Adrenal gland (tissue), 12 donors: ENCODE data around the gene DLGAP1. TPM values are rescaled to one million over a fixed set of nuclear protein-coding genes. Genes with fewer than 3 reads are reported as not detected.

ENCODE experiments used
- DNase-seq, 7 donors: peaks; one replicate each; pipeline ENCODE4 v3.0.0-alpha.2; 2019 to 2020
- H3K27ac ChIP-seq, 5 donors: fragments of 200-600 bp; sonication (generic) in 4 of 5; 1 replicate in 3 of 5; 2 replicates in 2 of 5; pipeline versions ENCODE4 v1.5.1 to v1.8.0; 2016 to 2020; ENCODE audit warnings: mild to moderate bottlenecking in 1 of 5
- H3K27me3 ChIP-seq: fragments of 200-600 bp; 2 replicates; pipeline ENCODE4 v1.8.0; 2021
- H3K36me3 ChIP-seq, 2 donors: fragments of 200-600 bp; replicated peaks in 1 of 2; 1 replicate in 1 of 2; 2 replicates in 1 of 2; pipeline versions ENCODE4 v1.5.1 to v1.8.0; 2018 to 2022
- H3K4me1 ChIP-seq, 2 donors: fragments of 200-600 bp; replicated peaks in 1 of 2; 1 replicate in 1 of 2; 2 replicates in 1 of 2; pipeline versions ENCODE4 v1.5.1 to v1.8.0; 2018 to 2021
- H3K4me3 ChIP-seq, 4 donors: fragments of 200-600 bp; sonication (generic) in 3 of 4; one replicate each; pipeline ENCODE4 v1.5.1; 2016 to 2018
- H3K9me3 ChIP-seq, 3 donors: fragments of 200-600 bp; sonication (generic) in 1 of 3; replicated peaks in 1 of 3; 1 replicate in 2 of 3; 2 replicates in 1 of 3; pipeline versions ENCODE4 v1.5.1 to v1.8.0; 2016 to 2021
- CTCF ChIP-seq, 6 experiments: fragments of 450-650 bp in 4 of 6; fragments of 200-600 bp in 2 of 6; sonication (generic) in 1 of 6; IDR thresholded peaks; 1 replicate in 5 of 6; 2 replicates in 1 of 6; pipeline versions ENCODE4 v1.5.1 to v1.8.0; 2016 to 2021; ENCODE audit warnings: antibody characterized with exemption in 6 of 6, mild to moderate bottlenecking in 2 of 6, moderate library complexity in 1 of 6
- POLR2A ChIP-seq, 2 donors: fragments of 450-650 bp; IDR thresholded peaks; one replicate each; pipeline ENCODE4 v1.6.1; 2017; ENCODE audit warnings: antibody characterized with exemption in 2 of 2, mild to moderate bottlenecking in 2 of 2, moderate library complexity in 1 of 2
- WGBS, 4 donors: extraction: QIAGEN DNeasy Blood & Tissue Kit in 2 of 4; methylation state at CpG; one replicate each; pipeline versions ENCODE4 v1.1.5 to v1.1.7; 2013 to 2017; 5-methylcytosine and 5-hydroxymethylcytosine counted together
- intact Hi-C, 2 donors: fragments of 100-400 bp; cut with DNase I; formaldehyde crosslinking; loops; one replicate each; pipeline versions ENCODE4 v1.14.1 to v1.15.0; 2022 to 2023
- polyA plus RNA-seq, 3 donors: library from polyadenylated mRNA; stranded (reverse); fragments of 200-250 nt in 2 of 3; fragments of 350-450 nt in 1 of 3; fragmentation: Illumina TruSeq in 1 of 3; extraction: RNeasy Lipid Tissue Mini Kit (QIAGEN cat#74804) in 1 of 3; gene quantifications; one replicate each; pipeline ENCODE4 v1.2.3, GENCODE V29; 2013 to 2014
- total RNA-seq, 9 donors: library from RNA; depleted of rRNA in 4 of 9; stranded (reverse); fragments of >200 nt in 4 of 9; fragments of 120-200 nt in 1 of 9; fragmentation: NEBNext Ultra II Directional in 1 of 9; extraction: Animal tissue kit (Norgen Biotek cat#: 25700) in 1 of 9; gene quantifications; one replicate each; pipeline versions ENCODE4 v1.1.0 to v1.2.4, GENCODE V29; 2013 to 2023
- donor health status: healthy with polysubstance abuse.
- donor health status: Bipolar disorder and iron deficiency.
- donor health status: DM: yes; HTN: yes; CAD: no.
- donor health status: DM: no; HTN: no; CAD: no.
- donor health status: DM: no; HTN: no; CAD: no.
- donor health status: DM: yes; HTN: yes; CAD: no.

Gene DLGAP1
- total and polyA plus RNA-seq, 12 donors: 1.7 to 30.9 (median 12.9) TPM

- H3K36me3 ChIP-seq: no peaks in the 10 kb centered on the region
- DNase-seq: no peak
- intact Hi-C loops: no loop called here
- no peaks in the 10 kb centered on the region for H3K9me3 ChIP-seq
- H3K4me1 ChIP-seq: peaks cover 5 to 32% of the 10 kb centered on the region in 2 donors
- no peaks in the 10 kb centered on the region for H3K27me3 ChIP-seq
- WGBS, 4 donors: 64 to 74% (median 70%) methylated on average over 5 of the region's 5 CpGs
- no peak overlapping the region for H3K27ac ChIP-seq
- no peak for TF ChIP-seq POLR2A (IDR thresholded peaks at IDR 0.05)
- no peak for TF ChIP-seq CTCF (IDR thresholded peaks at IDR 0.05)
- H3K4me3 ChIP-seq: no peak overlapping the region
Measured at GRCh38 chr18:3715231-3716080, 739.7 kb downstream of the DLGAP1 start.

GRCh38 chr18:3713708-3714107, 741.4 kb downstream of the DLGAP1 start:
- Histone ChIP-seq H3K27me3 (no peaks in the 10 kb centered on the region), H3K36me3 (no peaks in the 10 kb centered on the region), H3K4me1 (peaks cover 8 to 47% of the 10 kb centered on the region in 2 donors), H3K27ac (peak overlapping the region in 1 of 5 donors; percentile 13), H3K9me3 (no peaks in the 10 kb centered on the region), H3K4me3 (no peak overlapping the region)
- WGBS, 4 donors: 87 to 95% (median 93%) methylated on average over 8 of the region's 8 CpGs
- intact Hi-C loops: no loop called here
- TF ChIP-seq POLR2A (IDR thresholded peaks at IDR 0.05) (no peak), CTCF (IDR thresholded peaks at IDR 0.05) (no peak)
- DNase-seq: no peak

- DNase-seq: peak in 3 of 7 donors; percentile 16 to 52 (median 37)
- Histone ChIP-seq H3K36me3 (no peaks in the 10 kb centered on the region), H3K27ac (peak overlapping the region in 2 of 5 donors; percentile 11 to 74), H3K4me1 (peaks cover 8 to 47% of the 10 kb centered on the region in 2 donors), H3K27me3 (no peaks in the 10 kb centered on the region), H3K9me3 (no peaks in the 10 kb centered on the region), H3K4me3 (no peak overlapping the region)
- no peak for TF ChIP-seq CTCF (IDR thresholded peaks at IDR 0.05)
- TF ChIP-seq POLR2A (IDR thresholded peaks at IDR 0.05): no peak
- WGBS, 4 donors: 26 to 59% (median 31%) methylated on average over 4 of the region's 4 CpGs
- intact Hi-C loops: no loop called here
Measured at GRCh38 chr18:3713166-3713565, 741.9 kb downstream of the DLGAP1 start.

GRCh38 chr18:3712491-3712890, 742.6 kb downstream of the DLGAP1 start:
- 79 to 92% (median 87%) methylated on average over 5 of the region's 5 CpGs for WGBS, 4 donors
- H3K27ac ChIP-seq: peak overlapping the region in 1 of 5 donors; percentile 74
- H3K4me3 ChIP-seq: no peak overlapping the region
- DNase-seq: no peak
- intact Hi-C loops: no loop called here
- H3K9me3 ChIP-seq: no peaks in the 10 kb centered on the region
- H3K4me1 ChIP-seq: peaks cover 8 to 47% of the 10 kb centered on the region in 2 donors
- H3K27me3 ChIP-seq: no peaks in the 10 kb centered on the region
- no peaks in the 10 kb centered on the region for H3K36me3 ChIP-seq
- TF ChIP-seq CTCF (IDR thresholded peaks at IDR 0.05): no peak
- no peak for TF ChIP-seq POLR2A (IDR thresholded peaks at IDR 0.05)
